Epithelial cell of esophagus (primary cell): ENCODE measurements around the gene RFESD.

Source experiments
- DNase-seq: peaks from one replicate; pipeline ENCODE4 v3.0.0; 2010; ENCODE audit warnings: low read depth
- H3K4me3 ChIP-seq: 2 replicates; pipeline ENCODE4 v1.5.1; 2011; ENCODE audit warnings: mild to moderate bottlenecking, low read length, control low read depth
- CTCF ChIP-seq: IDR thresholded peaks from 2 replicates; pipeline ENCODE4 v1.5.1; 2011; ENCODE audit warnings: low read depth, mild to moderate bottlenecking, low read length, control low read depth, inconsistent platforms; ENCODE audit not compliant: insufficient read depth; ENCODE audit errors: missing control alignments

The RFESD gene

GRCh38 chr5:95620870-95621838 is 25.4 kb upstream of the RFESD start:
- TF ChIP-seq CTCF: no peak
- peak; percentile 37 for DNase-seq
- H3K4me3 ChIP-seq: peak overlapping the region; percentile 30

GRCh38 chr5:95621839-95622629 is 24.5 kb upstream of the RFESD start:
- H3K4me3 ChIP-seq: no peak overlapping the region
- no peak for DNase-seq

GRCh38 chr5:95623706-95624105 is 22.9 kb upstream of the RFESD start:
- no peak for TF ChIP-seq CTCF
- H3K4me3 ChIP-seq: no peak overlapping the region

More at GRCh38 chr5:95621839-95622629, 24.5 kb upstream of the RFESD start:
- TF ChIP-seq CTCF: no peak

DNA sequence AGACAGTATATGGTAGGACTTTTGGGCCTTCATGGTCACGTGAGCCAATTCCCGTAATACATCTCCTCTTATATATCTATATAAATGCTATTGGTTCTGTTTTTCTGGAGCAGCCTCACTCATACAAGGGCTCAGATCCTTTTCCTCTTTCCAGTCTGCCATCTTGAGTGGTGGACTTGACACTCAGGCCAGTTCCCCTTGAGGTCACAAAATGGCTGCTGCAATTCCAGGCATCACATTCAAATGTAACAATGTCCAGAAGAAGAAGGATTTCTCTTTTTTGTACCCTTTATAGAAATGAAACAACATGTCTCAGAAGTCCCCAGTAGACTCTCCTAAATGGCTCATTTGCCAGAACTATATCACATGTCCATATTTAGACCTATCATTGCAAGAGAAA is 22.2 kb upstream of the RFESD start:
- TF ChIP-seq CTCF: no peak
- no peak overlapping the region for H3K4me3 ChIP-seq
- DNase-seq: no peak

More at GRCh38 chr5:95623706-95624105, 22.9 kb upstream of the RFESD start:
- no peak for DNase-seq

GRCh38 chr5:95626701-95627100 is 19.9 kb upstream of the RFESD start:
- TF ChIP-seq CTCF: no peak
- DNase-seq: no peak
- H3K4me3 ChIP-seq: no peak overlapping the region

GRCh38 chr5:95627971-95628810 is 18.4 kb upstream of the RFESD start:
- TF ChIP-seq CTCF: no peak
- DNase-seq: no peak
- no peak overlapping the region for H3K4me3 ChIP-seq
